Fibroblast of skin of left biceps (primary cell): ENCODE data around the gene MASTL.

ENCODE experiments used
- DNase-seq, 2 experiments: peaks; one replicate each; pipeline ENCODE4 v3.0.0-alpha.2; 2013; ENCODE audit warnings: low read depth in 2 of 2

Gene MASTL

GRCh38 chr10:27225642-27226257 lies 70.6 kb downstream of the MASTL start:
- no peak for DNase-seq

GRCh38 chr10:27230022-27230421 lies 74.9 kb downstream of the MASTL start:
- no peak for DNase-seq

GRCh38 chr10:27235706-27236105 lies 80.6 kb downstream of the MASTL start:
- DNase-seq, result no peak
